ENCODE results near the gene SEPTIN7.

The SEPTIN7 gene

GRCh38 chr7:35831208-35831607, 30.4 kb downstream of the SEPTIN7 start:
- DNase-seq (ENCODE audit: low read depth, low spot score) = no peak

GRCh38 chr7:35839860-35840854, 39.3 kb downstream of the SEPTIN7 start:
- no peak for DNase-seq (ENCODE audit: low read depth, low spot score)

DNA sequence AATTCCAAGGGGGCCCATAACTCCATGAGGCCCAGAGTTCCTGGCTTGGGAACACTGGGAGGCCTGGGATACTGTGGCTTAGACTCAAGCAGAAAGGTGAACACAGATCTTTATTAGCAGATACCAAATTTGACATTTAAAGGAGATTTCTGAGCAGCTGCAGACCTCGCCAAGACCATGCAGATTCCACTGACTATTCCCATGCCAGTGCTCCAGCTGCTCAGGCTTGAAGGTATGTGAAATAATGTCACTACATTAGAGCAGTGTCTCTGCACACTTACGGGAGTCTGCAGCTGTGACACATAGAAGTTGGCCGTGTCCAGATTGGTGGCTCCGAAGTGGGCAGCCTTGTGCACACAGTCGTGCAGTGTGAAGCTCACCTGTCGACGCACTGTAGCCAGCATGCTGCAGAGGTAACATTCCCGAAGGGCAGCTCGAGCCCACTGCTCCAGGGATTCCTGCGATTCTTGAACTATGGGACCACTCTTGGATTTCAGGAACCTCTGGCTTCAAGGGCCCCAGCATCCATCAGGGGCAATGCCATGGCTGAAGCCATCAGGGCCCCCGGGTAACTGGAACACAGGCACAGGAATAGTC, 46.1 kb downstream of the SEPTIN7 start:
- no peak for DNase-seq (ENCODE audit: low read depth, low spot score)

GRCh38 chr7:35848725-35849124, 47.9 kb downstream of the SEPTIN7 start:
- no peak for DNase-seq (ENCODE audit: low read depth, low spot score)

GRCh38 chr7:35849158-35849831, 48.4 kb downstream of the SEPTIN7 start:
- no peak for DNase-seq (ENCODE audit: low read depth, low spot score)

GRCh38 chr7:35849954-35850353, 49.1 kb downstream of the SEPTIN7 start:
- no peak for DNase-seq (ENCODE audit: low read depth, low spot score)

All from activated naive CD8-positive, alpha-beta T cell treated with anti-CD3 and anti-CD28 coated beads, Interleukin-2, amount 50 U/mL, for 16 hours (primary cell).